Measurements from ENCODE around the gene CHD3. TPM values are rescaled to one million over a fixed set of nuclear protein-coding genes. Genes with fewer than 3 reads are reported as not detected.

The CHD3 gene
- total and polyA plus RNA-seq, 2 of the 13 experiments (the other 11 are each of a cell fraction or from before 2014, with no cell fraction given) = 2.7 to 3.7 TPM

DNA sequence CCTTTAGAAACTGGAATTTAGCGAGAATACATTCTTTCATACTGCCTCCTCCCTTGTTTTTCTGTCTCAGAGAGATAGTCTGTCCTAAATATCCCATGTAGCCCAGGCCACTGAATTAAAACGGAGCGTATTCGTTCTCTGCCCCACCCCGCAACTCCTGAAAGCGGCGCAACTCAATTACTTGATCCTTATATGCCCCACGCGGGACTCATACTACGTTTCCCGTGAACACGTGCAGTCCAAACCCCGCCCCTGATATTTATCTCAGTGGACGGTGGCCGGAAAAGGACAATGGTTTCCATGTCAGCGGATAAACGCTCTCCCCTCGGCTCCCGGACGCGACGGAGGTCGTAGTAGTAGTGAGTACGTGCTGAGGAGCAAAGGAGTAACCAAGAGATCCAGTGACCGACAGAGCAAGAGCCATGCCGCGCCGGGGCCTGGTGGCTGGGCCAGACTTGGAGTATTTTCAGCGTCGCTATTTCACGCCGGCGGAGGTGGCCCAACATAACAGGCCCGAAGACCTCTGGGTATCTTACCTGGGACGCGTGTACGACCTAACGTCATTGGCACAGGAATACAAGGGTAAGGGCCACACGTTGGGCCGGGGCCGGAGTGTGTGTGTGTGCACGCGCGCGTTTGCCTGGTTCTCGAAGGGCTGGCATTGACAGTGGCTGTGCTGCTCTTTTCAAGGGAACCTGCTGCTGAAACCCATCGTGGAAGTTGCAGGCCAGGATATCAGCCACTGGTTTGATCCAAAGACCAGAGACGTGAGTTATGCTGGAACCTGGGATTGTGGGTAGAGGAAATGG lies 30.7 kb upstream of the CHD3 start, which contains the start of gene CYB5D1 (continued):
- TF ChIP-seq, protein P1, sequence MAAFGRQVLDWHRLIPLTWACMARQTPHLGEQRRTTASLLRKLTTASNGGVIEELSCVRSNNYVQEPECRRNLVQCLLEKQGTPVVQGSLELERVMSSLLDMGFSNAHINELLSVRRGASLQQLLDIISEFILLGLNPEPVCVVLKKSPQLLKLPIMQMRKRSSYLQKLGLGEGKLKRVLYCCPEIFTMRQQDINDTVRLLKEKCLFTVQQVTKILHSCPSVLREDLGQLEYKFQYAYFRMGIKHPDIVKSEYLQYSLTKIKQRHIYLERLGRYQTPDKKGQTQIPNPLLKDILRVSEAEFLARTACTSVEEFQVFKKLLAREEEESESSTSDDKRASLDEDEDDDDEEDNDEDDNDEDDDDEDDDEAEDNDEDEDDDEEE (CRISPR knock-in tag; IDR thresholded peaks at IDR 0.05) = no peak; the same call in 1 of the 2 replicates
- TF ChIP-seq EEA1 (CRISPR knock-in tag; IDR thresholded peaks at IDR 0.05; ENCODE audit: borderline replicate concordance) (no peak), AGO1 (IDR thresholded peaks at IDR 0.05; ENCODE audit: low read depth, low read length, poor library complexity, severe bottlenecking) (no peak), MNT (IDR thresholded peaks at IDR 0.05) (peak; percentile 95), ZNF839 (CRISPR knock-in tag; IDR thresholded peaks at IDR 0.05; ENCODE audit: borderline replicate concordance) (no peak), HNRNPH1 (optimal IDR thresholded peaks at IDR 0.05; ENCODE audit: low read depth, low read length) (no peak), PHB2 (IDR thresholded peaks at IDR 0.05; ENCODE audit: partially characterized antibody) (no peak), PPARG (CRISPR knock-in tag; conservative IDR thresholded peaks at IDR 0.05) (no peak; the same call in 1 of the 2 replicates), BCL6 (CRISPR knock-in tag; IDR thresholded peaks at IDR 0.05) (no peak), ATF1 (CRISPR knock-in tag; IDR thresholded peaks at IDR 0.05) (peak; percentile 74), HMGA1 (CRISPR knock-in tag; conservative IDR thresholded peaks at IDR 0.05) (no peak), ZNF570 (CRISPR knock-in tag; IDR thresholded peaks at IDR 0.05; ENCODE audit: borderline replicate concordance) (no peak), XRCC5 (optimal IDR thresholded peaks at IDR 0.05; ENCODE audit: low read length) (peak; percentile 49), RXRB (CRISPR knock-in tag; IDR thresholded peaks at IDR 0.05; ENCODE audit: borderline replicate concordance) (peak; percentile 11; the same call in 1 of the 2 replicates), ZNF816 (CRISPR knock-in tag; IDR thresholded peaks at IDR 0.05; ENCODE audit: borderline replicate concordance) (no peak), ARID4A (CRISPR knock-in tag; IDR thresholded peaks at IDR 0.05; ENCODE audit: borderline replicate concordance) (peak; percentile 94)
- TF ChIP-seq, protein P2, sequence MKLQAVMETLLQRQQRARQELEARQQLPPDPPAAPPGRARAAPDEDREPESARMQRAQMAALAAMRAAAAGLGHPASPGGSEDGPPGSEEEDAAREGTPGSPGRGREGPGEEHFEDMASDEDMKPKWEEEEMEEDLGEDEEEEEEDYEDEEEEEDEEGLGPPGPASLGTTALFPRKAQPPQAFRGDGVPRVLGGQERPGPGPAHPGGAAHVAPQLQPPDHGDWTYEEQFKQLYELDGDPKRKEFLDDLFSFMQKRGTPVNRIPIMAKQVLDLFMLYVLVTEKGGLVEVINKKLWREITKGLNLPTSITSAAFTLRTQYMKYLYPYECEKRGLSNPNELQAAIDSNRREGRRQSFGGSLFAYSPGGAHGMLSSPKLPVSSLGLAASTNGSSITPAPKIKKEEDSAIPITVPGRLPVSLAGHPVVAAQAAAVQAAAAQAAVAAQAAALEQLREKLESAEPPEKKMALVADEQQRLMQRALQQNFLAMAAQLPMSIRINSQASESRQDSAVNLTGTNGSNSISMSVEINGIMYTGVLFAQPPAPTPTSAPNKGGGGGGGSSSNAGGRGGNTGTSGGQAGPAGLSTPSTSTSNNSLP (IDR thresholded peaks at IDR 0.05; ENCODE audit: low read depth, low read length) = 0 out of 2 replicates have a peak, but pooled peaks have one; percentile 53
